ENCODE results near the gene ZNF827.

GRCh38 chr4:145720656-145721055 lies 218.0 kb downstream of the ZNF827 start:
- TF ChIP-seq CTCF (IDR thresholded peaks at IDR 0.05 in 2 of 3, conservative IDR thresholded peaks at IDR 0.05 in 1 of 3; ENCODE audit: borderline replicate concordance in 1 of 3, insufficient read depth in 1 of 3, low read depth in 2 of 3, low read length in 2 of 3), result no peak
- no peak for TF ChIP-seq TCF7L2 (IDR thresholded peaks at IDR 0.05; ENCODE audit: borderline replicate concordance, extremely low read depth, insufficient read depth, insufficient read length)
- no peak for TF ChIP-seq POLR2AphosphoS5 (IDR thresholded peaks at IDR 0.05; ENCODE audit: low read depth, low read length)
- TF ChIP-seq EZH2 (IDR thresholded peaks at IDR 0.05), result no peak
- TF ChIP-seq EZH2phosphoT487 (IDR thresholded peaks at IDR 0.05; ENCODE audit: borderline replicate concordance), result no peak
- TF ChIP-seq POLR2A (IDR thresholded peaks at IDR 0.05; ENCODE audit: borderline replicate concordance, extremely low read depth, insufficient read depth, insufficient read length), result no peak
- no peak for TF ChIP-seq FOSL1 (IDR thresholded peaks at IDR 0.05; ENCODE audit: low read depth)
- no peak for TF ChIP-seq REST (IDR thresholded peaks at IDR 0.05; ENCODE audit: low read depth)
- no peak for TF ChIP-seq YY1 (IDR thresholded peaks at IDR 0.05; ENCODE audit: extremely low read depth, insufficient replicate concordance, low read depth, low read length)
- TF ChIP-seq ZNF274 (IDR thresholded peaks at IDR 0.05; ENCODE audit: low read depth, low read length), result no peak
- TF ChIP-seq SP1 (IDR thresholded peaks at IDR 0.05; ENCODE audit: low read depth), result no peak
- TF ChIP-seq RAD21 (IDR thresholded peaks at IDR 0.05; ENCODE audit: low read depth), result no peak

Data from HCT116 (cell line).